ENCODE results near the gene SMYD3.

- TF ChIP-seq, protein P1, sequence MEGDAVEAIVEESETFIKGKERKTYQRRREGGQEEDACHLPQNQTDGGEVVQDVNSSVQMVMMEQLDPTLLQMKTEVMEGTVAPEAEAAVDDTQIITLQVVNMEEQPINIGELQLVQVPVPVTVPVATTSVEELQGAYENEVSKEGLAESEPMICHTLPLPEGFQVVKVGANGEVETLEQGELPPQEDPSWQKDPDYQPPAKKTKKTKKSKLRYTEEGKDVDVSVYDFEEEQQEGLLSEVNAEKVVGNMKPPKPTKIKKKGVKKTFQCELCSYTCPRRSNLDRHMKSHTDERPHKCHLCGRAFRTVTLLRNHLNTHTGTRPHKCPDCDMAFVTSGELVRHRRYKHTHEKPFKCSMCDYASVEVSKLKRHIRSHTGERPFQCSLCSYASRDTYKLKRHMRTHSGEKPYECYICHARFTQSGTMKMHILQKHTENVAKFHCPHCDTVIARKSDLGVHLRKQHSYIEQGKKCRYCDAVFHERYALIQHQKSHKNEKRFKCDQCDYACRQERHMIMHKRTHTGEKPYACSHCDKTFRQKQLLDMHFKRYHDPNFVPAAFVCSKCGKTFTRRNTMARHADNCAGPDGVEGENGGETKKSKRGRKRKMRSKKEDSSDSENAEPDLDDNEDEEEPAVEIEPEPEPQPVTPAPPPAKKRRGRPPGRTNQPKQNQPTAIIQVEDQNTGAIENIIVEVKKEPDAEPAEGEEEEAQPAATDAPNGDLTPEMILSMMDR (IDR thresholded peaks at IDR 0.05; ENCODE audit: poor library complexity, severe bottlenecking): no peak
- TF ChIP-seq EP300 (conservative IDR thresholded peaks at IDR 0.05; ENCODE audit: poor library complexity, severe bottlenecking) (no peak), EZH2 (IDR thresholded peaks at IDR 0.05; ENCODE audit: borderline replicate concordance, insufficient read depth, low read length, poor library complexity, severe bottlenecking) (no peak), POLR2AphosphoS5 (IDR thresholded peaks at IDR 0.05) (no peak), RAD21 (conservative IDR thresholded peaks at IDR 0.05) (no peak), SMC3 (conservative IDR thresholded peaks at IDR 0.05; ENCODE audit: poor library complexity) (no peak)
- TF ChIP-seq, protein P2, sequence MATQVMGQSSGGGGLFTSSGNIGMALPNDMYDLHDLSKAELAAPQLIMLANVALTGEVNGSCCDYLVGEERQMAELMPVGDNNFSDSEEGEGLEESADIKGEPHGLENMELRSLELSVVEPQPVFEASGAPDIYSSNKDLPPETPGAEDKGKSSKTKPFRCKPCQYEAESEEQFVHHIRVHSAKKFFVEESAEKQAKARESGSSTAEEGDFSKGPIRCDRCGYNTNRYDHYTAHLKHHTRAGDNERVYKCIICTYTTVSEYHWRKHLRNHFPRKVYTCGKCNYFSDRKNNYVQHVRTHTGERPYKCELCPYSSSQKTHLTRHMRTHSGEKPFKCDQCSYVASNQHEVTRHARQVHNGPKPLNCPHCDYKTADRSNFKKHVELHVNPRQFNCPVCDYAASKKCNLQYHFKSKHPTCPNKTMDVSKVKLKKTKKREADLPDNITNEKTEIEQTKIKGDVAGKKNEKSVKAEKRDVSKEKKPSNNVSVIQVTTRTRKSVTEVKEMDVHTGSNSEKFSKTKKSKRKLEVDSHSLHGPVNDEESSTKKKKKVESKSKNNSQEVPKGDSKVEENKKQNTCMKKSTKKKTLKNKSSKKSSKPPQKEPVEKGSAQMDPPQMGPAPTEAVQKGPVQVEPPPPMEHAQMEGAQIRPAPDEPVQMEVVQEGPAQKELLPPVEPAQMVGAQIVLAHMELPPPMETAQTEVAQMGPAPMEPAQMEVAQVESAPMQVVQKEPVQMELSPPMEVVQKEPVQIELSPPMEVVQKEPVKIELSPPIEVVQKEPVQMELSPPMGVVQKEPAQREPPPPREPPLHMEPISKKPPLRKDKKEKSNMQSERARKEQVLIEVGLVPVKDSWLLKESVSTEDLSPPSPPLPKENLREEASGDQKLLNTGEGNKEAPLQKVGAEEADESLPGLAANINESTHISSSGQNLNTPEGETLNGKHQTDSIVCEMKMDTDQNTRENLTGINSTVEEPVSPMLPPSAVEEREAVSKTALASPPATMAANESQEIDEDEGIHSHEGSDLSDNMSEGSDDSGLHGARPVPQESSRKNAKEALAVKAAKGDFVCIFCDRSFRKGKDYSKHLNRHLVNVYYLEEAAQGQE (IDR thresholded peaks at IDR 0.05; ENCODE audit: borderline replicate concordance): no peak
Measured at GRCh38 chr1:245965398-245965797, 541.7 kb downstream of the SMYD3 start.

All from neural cell (in vitro differentiated cells).